GM12875 (cell line): ENCODE measurements around the gene ZDHHC5.
A peak's percentile ranks its signal among the peaks of the same experiment; 100 is the strongest.
"Not testable (repeated sequence)": the region's sequence is repeated elsewhere in the genome, so short reads cannot be mapped to it uniquely, and the experiment has no call there.

ENCODE experiments used
- H3K4me3 ChIP-seq: one replicate; pipeline ENCODE4 v1.5.1; 2011; ENCODE audit warnings: low read depth, low read length, control low read depth
- TF ChIP-seq, protein P1 (sequence below): IDR thresholded peaks from 2 replicates; pipeline ENCODE4 v1.5.1; 2011; ENCODE audit warnings: low read depth, mild to moderate bottlenecking, control low read depth, inconsistent platforms, low read length, moderate library complexity, borderline replicate concordance; ENCODE audit not compliant: insufficient read depth

ZDHHC5 gene

GRCh38 chr11:57668434-57668782 lies 494 bp downstream of the ZDHHC5 start:
- TF ChIP-seq, protein P1, sequence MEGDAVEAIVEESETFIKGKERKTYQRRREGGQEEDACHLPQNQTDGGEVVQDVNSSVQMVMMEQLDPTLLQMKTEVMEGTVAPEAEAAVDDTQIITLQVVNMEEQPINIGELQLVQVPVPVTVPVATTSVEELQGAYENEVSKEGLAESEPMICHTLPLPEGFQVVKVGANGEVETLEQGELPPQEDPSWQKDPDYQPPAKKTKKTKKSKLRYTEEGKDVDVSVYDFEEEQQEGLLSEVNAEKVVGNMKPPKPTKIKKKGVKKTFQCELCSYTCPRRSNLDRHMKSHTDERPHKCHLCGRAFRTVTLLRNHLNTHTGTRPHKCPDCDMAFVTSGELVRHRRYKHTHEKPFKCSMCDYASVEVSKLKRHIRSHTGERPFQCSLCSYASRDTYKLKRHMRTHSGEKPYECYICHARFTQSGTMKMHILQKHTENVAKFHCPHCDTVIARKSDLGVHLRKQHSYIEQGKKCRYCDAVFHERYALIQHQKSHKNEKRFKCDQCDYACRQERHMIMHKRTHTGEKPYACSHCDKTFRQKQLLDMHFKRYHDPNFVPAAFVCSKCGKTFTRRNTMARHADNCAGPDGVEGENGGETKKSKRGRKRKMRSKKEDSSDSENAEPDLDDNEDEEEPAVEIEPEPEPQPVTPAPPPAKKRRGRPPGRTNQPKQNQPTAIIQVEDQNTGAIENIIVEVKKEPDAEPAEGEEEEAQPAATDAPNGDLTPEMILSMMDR: no peak
- peak overlapping the region; percentile 92 for H3K4me3 ChIP-seq

GRCh38 chr11:57674251-57674650 lies 6.3 kb downstream of the ZDHHC5 start:
- TF ChIP-seq, protein P1: no peak
- H3K4me3 ChIP-seq: no peak overlapping the region

DNA sequence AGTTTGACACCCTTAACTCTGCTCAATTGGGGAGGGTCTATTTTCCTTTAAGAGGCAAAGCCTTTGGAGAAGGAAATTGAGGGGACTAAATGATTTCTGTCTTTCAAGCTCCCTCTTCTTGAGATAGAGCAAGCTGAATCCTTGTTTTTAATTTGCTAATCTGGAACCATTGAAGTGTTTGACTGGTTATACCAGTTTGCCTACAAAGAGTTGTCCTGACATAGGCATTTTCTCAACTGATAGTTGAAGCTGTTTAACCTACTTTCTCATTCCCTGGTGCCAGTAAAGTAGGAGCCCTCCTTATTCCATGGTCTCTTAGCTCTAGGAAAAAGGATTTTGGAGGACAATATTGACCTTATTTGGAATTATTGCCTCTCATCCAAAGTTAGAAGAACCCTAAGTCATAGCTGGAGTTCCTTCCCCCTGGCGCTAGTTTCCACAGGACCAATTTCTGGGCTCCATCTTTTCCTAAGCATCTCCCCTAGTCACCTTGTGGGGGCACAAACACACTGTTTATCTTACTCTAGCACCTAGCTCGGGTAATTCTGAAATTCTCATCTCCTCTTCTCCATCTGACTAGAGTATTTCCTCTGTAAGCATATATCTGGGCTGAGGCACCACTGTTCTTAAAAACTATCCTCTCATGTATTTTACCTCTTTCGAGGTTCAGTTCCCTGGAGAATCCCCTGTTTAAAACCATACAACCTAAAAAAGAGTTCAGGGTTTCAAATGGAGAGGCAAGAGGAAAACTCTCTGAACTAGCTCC lies 7.4 kb downstream of the ZDHHC5 start:
- no peak overlapping the region for H3K4me3 ChIP-seq
- TF ChIP-seq, protein P1: no peak

DNA sequence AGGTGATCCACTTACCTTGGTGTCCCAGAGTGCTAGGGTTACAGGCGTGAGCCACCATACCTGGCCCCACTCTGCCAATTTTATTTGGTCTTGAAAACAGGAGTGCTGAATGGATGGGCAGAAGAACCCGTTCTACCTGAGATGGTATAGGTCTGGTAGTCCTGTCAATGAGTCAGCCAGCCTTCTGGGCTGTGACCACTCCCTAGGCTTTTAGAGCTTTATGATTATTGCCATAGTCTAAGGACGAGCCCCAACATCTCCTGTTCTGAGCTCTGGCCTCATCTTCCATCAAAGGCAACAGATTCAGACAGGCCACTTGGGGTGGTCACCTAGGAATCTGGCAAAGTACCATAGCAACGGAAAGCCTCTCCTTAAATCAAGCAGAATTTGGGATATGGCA lies 11.5 kb downstream of the ZDHHC5 start:
- no peak overlapping the region for H3K4me3 ChIP-seq
- TF ChIP-seq, protein P1: no peak

- no peak overlapping the region for H3K4me3 ChIP-seq
- TF ChIP-seq, protein P1: no peak
Observed at GRCh38 chr11:57680552-57680874, 12.6 kb downstream of the ZDHHC5 start.

DNA sequence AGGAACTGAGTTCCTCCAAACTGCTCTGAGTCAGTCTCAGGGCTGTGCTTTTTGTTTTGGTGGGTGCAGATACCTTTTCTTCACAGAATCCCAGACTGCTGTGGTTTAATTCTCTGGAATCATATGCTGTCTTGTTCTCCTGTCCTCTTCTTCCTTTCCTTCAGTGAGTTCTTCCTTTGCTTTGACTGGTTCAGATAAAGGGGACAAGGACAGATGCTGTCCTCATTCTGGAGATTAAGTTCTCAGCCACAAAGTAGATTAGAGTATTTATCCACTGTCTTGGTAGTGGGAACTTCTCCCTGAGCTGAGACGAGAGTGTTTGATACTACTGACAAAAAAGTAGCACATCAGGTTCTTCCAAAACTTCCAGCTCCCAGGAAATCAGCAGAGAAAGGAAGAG lies 13.3 kb downstream of the ZDHHC5 start:
- TF ChIP-seq, protein P1: no peak
- no peak overlapping the region for H3K4me3 ChIP-seq

DNA sequence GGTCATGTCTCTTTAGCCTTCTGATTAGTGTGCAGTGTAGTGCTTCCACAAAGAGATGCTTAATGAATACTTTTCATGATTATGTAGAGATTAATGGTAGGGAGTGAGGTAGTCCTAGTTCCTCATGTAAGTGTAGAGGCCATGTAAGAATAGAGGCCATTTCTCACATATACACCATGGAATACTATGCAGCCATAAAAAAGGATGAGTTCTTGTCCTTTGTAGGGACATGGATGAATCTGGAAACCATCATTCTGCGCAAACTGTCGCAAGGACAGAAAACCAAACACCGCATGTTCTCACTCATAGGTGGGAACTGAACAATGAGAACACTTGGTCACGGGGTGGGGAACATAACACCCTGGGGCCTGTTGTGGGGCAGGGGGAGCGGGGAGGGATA lies 22.6 kb downstream of the ZDHHC5 start:
- not testable (repeated sequence) for H3K4me3 ChIP-seq
